HEK293 (cell line): ENCODE measurements around the gene HILPDA.
"Not testable (repeated sequence)": the region's sequence is repeated elsewhere in the genome, so short reads cannot be mapped to it uniquely, and the experiment has no call there.

Source experiments
- MEIS1 ChIP-seq: sonication (generic); formaldehyde crosslinking; IDR thresholded peaks from 2 replicates; pipeline ENCODE4 v1.8.1; 2022; ENCODE audit warnings: missing genetic modification reagents, mild to moderate bottlenecking, borderline replicate concordance
- ZNF324 ChIP-seq: fragments of 450-650 bp; formaldehyde crosslinking; IDR thresholded peaks from 2 replicates; pipeline ENCODE4 v1.5.1; 2016; ENCODE audit warnings: missing biosample characterization, missing genetic modification characterization
- TF ChIP-seq, protein P1 (sequence below): fragments of 450-650 bp; formaldehyde crosslinking; IDR thresholded peaks from 2 replicates; pipeline ENCODE4 v1.5.1; 2016; ENCODE audit warnings: missing biosample characterization, missing genetic modification characterization

DNA sequence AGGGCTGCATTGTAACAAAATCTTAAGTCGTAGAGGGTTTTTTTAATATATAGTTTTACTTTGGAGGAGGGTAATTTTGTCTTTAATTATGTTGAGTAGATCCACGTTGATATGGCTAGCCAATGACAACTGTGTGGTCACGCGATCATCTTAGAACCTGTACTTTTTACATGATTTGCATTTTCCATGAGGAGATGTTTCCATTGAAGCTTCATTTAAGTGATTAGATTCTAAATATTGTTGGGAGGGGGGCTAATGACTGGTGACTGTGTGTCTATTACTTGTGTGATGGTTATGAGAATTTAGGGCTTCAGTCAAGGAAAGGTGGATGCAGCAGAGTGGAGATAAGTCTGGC lies 21.6 kb downstream of the HILPDA start:
- not testable (repeated sequence) for TF ChIP-seq ZNF324 (tag by site-specific recombination); MEIS1
- TF ChIP-seq, protein P1, sequence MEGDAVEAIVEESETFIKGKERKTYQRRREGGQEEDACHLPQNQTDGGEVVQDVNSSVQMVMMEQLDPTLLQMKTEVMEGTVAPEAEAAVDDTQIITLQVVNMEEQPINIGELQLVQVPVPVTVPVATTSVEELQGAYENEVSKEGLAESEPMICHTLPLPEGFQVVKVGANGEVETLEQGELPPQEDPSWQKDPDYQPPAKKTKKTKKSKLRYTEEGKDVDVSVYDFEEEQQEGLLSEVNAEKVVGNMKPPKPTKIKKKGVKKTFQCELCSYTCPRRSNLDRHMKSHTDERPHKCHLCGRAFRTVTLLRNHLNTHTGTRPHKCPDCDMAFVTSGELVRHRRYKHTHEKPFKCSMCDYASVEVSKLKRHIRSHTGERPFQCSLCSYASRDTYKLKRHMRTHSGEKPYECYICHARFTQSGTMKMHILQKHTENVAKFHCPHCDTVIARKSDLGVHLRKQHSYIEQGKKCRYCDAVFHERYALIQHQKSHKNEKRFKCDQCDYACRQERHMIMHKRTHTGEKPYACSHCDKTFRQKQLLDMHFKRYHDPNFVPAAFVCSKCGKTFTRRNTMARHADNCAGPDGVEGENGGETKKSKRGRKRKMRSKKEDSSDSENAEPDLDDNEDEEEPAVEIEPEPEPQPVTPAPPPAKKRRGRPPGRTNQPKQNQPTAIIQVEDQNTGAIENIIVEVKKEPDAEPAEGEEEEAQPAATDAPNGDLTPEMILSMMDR (tag by site-specific recombination) = not testable (repeated sequence)
